ENCODE results near the gene KIF18B.

KIF18B gene

DNA sequence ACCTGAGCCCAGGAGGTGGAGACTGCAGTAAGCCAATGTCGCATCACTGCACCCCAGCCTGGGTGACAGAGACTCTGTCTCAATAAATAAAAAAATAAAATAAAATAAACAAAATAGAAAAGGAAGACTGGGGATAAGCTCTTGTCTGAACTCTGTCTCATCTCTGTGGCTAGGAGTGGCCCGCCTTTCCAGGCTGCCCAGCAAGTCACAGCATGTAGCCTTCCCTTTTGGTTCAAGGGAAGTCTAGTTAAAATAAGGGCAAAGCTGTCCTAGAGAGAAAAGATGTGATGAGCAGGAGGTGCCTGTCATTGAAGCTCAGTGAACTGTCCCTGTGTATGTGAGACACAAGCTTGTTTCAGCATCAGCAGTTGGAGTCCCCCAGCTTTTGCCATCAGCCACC is 29.6 kb downstream of the KIF18B start:
- no peak for DNase-seq (ENCODE audit: low read depth)

DNA sequence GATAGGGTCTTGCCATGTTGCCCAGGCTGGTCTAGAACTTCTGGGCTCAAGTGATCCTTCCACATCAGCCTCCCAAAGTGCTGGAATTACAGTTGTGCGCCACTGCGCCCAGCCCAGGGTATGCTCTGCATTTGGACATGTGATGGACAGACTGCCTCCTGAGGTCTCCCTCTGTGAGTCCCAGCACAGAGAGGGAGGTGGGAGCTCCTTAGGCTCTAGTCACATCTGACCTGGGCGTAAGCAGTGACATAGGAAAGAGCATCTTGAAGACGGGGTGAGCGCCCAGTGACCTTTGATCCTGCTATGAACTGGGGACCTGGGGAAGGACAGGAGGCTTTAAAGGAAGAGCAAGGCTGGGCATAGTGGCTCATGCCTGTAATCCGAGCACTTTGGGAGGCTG is 30.1 kb downstream of the KIF18B start:
- no peak for DNase-seq (ENCODE audit: low read depth)

DNA sequence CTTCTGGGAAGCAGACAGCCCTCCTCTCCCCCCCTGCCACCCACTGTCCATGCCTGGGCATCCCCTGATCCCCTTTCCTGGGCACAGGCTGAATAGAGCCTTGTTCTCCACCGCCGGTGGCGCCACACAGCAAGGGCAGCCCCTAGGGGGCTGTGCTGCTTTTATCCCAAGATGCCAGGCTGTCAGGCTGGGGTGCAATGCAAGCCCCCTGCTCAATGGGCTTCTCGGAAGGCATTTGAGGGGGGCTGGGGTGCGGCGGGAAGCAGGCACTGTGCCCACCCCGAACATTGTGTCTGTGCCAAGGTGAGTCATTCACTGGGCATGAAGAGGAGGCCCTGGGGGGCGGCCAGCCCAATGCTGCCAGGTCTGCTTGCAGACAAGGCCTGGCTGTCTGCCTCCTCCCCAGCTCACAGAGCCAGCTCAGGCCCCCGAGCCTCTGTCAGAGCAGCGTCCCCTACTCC is 30.8 kb downstream of the KIF18B start:
- DNase-seq (ENCODE audit: low read depth), result peak; percentile 50

DNA sequence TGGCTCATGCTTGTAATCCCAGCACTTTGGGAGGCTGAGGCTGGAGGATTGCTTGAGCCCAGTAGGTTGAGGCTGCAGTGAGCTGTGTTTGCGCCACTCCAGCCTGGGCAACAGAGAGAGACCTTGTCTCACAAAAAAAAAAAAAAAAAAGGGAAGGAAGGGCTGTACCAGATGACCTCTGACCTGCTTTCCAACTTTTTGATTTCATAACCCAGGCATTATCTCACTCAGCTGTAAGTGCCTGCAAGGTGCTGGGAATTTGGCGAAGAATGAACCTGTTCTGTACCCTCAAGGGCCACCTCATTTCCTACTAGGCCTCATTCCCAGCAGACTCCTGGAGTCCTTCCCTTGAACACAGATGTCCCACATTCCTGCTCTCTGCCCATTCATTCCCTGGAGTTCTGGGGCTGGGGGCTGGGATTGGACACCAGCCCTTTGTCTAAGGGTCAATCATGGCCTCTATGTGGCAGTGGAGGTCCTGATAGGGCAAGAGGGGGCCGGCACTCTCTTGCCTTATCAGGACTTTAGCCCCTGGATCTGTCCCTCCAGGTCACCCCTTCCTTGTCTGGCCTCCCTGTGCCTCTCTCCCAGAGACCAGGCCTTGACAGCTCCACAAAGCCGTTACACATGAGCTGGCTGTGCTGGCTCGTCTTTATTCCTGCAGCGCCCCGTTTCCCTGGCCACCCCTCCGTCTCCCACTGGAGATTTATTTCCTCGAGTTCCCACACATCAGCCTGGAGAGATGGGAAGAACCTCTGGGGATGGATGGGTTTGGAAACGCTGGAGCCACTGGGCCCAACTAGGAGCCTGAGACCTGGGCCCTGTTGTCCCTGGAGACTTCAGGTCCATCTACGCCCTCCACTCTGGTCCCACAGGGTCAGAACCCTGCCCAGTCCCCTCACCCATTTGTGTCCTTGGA is 31.5 kb downstream of the KIF18B start:
- DNase-seq (ENCODE audit: low read depth), result no peak

DNA sequence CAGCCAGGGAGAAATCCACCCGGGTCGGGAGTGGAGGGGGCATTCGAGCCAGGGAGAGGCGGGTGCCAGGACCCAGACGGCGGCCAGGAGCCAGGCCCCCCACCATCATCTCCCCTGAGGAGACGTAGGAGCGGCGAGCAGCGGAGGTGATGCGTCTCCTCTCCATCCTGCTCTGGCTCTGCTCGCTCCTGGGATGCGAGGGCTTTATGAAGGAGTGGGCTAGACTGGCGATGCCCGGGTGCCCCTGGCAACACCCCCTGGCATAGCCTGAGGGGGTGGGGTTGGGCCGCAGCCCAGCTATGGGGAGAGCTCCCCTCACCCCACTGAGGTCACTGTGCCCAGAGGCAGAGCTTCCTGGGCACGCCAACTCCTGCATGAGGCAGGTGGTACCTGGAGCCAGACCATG is 32.2 kb downstream of the KIF18B start, which contains the start of gene GFAP:
TSS of gene GFAP (minus strand) at position 180 of the 406 bp plus-strand sequence. CDS start at position 166, 14 bp downstream.
- DNase-seq (ENCODE audit: low read depth), result no peak

DNA sequence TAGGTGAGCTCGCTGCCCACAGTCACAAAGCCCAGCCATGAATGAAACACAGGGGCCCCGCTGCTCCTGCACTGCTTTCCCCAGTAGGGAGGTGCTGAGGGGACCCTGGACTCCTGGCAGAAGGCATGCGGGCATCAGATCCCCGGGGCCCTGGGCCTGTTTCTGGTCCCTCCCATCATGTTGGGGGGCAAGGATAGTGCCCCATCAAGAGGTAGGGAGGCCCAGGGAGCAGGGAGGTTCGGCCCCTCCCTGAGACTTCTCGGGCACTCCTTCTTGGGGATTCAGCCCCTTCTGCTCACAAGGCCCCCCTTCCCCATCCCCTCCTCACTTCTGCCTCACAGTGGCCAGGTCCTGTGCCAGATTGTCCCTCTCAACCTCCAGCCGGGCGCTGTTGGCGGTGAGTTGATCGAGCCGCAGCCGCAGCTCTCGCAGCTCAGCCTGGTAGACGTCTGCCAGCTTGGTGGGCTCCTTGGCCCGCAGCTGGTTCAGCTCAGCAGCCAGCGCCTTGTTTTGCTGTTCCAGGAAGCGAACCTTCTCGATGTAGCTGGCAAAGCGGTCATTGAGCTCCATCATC is 32.8 kb downstream of the KIF18B start:
- DNase-seq (ENCODE audit: low read depth), result no peak

DNA sequence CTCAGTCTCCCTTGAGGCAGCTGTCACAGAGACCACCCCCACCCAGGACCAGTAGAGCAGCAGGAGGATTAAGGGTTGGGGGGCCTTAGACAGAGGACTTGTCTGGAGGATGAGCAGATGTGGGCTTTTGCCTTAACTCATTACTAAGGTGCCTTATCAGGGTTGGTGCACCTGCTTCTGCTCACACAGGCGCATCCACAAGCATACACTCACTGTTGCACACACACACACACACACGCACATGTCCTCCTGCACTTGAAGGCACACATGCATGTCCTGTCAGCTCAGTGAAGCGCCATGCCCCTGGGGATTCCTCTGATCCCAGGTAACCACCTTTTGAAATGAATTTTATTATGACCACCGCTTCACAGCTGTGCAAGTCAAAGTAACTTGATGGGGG is 33.4 kb downstream of the KIF18B start:
- DNase-seq (ENCODE audit: low read depth), result no peak

DNA sequence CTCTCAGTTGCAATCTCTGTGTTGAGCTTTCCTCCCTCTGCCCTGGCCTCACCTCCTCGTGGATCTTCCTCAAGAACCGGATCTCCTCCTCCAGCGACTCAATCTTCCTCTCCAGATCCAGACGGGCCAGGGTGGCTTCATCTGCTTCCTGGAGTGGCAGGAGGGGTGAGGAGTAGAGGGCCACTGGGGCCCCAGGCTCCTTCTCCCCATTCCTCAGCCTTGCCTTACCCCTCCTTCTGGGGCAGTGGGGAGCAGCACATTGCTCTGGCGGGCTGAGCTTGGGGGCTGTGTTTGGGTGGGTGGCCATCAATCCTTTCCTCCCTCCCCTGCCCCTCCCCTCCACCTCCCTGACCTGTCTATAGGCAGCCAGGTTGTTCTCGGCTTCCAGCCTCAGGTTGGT is 33.9 kb downstream of the KIF18B start:
- no peak for DNase-seq (ENCODE audit: low read depth)

DNA sequence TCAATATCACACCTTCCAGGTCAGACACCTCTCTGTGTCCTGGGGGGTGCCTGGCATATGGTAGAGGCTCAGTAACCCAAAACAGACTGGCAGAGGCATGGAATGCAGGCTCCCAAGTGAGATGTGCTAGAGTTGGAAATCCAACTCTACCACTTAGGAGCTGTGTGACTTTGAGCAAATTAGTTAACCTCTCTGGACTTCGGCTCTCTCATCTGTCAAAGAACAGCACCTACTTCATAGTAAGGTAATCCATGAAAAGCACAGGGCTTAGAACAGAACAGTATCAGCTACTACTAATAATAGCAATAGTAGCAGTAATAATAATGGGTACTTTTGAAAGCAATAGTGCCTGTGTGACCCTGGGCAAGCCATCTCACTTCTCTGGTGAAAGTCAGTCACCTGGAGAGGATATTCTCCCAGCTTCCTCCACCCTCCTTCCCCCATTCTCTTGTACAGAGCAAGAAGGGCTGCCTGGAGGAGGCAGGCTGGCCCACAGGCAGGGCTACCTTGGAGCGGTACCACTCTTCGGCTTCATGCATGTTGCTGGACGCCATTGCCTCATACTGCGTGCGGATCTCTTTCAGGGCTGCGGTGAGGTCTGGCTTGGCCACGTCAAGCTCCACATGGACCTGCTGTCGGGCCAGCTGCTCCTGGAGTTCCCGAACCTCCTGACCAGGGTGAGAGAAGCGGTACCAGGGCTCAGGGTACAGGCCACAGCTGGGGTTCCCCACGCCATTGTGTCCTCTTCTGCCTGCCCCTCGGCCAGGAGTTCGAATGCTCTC is 34.6 kb downstream of the KIF18B start:
- DNase-seq (ENCODE audit: low read depth), result no peak

DNA sequence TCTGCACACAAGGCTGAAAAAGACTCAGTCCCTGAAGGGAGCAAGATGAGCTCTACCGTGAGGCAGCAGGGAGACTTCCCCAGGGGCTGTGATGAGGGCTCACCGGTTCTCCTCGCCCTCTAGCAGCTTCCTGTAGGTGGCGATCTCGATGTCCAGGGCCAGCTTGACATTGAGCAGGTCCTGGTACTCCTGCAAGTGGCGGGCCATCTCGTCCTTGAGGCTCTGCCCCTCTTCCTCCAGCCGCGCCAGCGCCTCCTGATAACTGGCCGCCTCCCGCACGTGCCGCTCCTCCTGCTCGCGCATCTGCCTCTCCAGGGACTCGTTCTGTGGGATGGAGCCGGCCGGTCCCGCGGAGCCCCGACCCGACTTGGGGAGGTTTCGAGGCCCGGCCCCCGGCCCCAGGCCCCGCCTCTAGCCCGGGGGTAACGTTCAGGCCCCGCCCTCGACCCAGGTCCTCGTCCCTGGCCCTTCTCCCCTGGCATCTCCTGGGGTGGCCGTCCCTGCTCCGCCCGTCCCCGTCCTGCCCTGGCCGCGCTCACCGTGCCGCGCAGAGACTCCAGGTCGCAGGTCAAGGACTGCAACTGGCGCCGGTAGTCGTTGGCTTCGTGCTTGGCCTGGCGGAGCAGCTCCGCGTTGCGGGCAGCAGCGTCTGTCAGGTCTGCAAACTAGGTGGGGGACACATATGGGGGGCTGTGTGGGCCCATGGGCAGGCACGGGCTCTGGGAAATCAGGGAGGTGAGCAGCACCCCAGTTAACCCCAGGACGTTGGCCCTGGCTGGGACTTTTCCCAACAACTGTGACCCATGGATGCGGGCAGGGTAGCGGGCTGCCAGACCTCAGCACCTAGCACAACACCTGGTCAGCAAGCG is 36.2 kb downstream of the KIF18B start:
- peak; percentile 63 for DNase-seq (ENCODE audit: low read depth)

DNA sequence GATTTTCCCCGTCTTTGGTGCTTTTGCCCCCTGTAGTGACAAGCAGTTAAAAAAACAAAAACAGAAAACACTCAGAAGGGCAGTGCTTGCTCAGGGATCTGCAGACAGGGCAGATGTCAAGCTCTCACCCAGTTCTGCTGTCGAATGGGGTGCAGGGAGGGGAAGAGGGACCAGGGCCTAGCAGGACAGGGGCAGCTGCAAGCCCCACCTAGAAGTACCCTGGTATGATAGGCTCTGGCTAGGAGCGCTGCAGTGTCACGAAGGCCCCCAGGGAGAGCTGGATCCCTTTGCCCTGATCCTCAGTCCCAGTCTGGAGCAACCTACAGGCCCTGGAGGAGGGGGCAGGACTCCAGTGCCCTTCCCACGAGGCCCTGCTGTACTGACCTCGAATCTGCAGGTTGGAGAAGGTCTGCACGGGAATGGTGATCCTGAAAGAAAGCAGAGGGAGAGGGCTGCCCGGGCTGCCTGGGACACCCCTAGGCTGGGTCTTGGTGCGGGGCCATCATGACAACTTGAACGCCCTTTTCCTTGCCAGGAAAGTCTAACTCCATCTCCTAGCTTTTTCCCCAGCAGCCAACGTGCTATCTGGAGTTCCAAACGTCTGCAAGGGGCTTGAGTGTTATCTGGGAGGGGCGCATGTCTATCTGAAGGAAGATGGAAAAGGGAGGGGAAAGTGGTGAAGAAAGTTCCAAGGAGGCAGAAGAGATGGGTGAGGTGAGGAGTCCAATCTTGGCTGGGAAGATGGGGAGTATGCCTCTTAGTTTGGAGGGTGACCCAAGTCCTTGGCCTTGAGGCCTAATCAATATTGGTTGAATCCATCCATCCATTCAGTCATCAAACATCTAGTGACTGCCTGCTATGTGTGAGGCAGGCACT is 37.1 kb downstream of the KIF18B start:
- no peak for DNase-seq (ENCODE audit: low read depth)

DNA sequence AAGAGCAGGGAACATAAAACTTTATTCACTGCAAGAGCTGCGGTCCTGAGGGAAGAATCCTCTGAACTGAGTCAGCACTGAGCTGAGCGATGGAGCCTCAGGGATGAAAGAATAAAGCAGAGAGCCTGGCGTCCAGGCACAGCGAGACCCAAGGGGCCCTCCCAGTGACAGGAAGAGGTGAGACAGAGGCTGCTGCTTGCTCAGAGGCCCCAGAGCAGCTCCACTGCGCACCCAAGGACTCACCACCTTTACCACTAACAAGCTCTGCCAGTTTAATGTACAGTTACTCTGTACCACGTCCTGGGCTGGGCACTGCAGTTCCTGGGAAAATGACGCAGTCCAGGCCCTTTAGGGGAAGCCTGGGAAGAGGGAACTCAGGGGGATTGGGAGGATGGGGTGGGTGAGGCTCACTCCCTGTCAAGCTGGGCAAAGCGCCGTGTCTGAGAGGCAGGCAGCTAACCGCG is 37.9 kb downstream of the KIF18B start:
- peak; percentile 95 for DNase-seq (ENCODE audit: low read depth)

DNA sequence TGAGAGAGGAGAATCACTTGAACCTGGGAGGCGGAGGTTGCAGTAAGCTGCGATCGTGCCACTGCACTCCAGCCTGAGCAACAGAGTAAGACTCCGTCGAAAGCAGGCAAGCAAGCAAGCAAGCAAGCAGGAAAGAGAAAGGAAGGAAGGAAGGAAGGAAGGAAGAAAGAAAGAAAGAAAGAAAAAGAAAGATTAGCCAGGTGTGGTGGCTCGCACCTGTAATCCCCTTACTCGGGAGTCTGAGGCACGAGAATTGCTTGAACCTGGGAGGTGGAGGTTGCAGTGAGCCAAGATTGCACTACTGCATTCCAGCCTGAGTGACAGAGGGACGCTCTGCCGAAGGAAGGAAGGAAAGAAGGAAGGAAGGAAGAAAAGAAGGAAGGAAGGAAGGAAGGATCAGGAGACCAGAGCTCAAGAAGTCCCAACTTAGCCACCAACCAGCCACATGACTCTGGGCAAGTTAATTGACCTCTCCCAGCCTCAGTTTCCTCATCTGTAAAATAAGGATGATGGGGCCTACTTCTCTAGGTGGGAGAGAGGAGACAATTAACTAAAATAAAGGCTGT is 38.7 kb downstream of the KIF18B start:
- DNase-seq (ENCODE audit: low read depth), result no peak

DNA sequence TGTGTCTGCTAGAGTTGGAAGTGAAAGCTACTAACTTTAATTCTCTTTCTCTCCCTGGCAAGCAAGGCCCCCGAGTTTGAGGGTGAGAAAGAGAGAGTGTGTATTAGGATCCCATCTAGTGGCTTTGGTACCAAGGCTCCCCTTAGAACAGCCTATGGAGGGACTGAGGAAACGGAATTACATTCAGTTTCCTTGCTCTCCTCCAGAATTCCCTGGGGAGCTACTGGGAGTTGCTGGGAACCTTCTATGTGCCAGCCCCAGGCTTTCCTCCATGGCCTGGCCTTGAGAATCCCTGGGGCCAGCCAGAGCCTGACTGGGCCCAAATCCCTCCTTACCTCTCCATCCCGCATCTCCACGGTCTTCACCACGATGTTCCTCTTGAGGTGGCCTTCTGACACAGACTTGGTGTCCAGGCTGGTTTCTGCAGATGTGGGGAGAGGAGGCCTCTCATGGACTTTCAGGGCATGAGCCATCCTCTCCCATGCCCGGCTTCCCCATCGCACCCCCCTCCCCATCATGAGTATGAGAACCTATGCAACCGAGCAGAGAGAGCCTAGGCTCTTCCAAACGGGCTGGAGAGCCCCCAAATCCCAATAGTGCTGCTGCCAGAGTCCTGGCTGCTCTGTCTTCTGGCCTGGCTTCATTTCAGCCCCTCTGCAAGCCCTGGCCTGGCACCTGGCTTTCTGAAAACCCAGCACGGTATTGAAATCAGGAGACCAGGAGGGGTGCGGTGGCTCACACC is 39.7 kb downstream of the KIF18B start:
- no peak for DNase-seq (ENCODE audit: low read depth)

DNA sequence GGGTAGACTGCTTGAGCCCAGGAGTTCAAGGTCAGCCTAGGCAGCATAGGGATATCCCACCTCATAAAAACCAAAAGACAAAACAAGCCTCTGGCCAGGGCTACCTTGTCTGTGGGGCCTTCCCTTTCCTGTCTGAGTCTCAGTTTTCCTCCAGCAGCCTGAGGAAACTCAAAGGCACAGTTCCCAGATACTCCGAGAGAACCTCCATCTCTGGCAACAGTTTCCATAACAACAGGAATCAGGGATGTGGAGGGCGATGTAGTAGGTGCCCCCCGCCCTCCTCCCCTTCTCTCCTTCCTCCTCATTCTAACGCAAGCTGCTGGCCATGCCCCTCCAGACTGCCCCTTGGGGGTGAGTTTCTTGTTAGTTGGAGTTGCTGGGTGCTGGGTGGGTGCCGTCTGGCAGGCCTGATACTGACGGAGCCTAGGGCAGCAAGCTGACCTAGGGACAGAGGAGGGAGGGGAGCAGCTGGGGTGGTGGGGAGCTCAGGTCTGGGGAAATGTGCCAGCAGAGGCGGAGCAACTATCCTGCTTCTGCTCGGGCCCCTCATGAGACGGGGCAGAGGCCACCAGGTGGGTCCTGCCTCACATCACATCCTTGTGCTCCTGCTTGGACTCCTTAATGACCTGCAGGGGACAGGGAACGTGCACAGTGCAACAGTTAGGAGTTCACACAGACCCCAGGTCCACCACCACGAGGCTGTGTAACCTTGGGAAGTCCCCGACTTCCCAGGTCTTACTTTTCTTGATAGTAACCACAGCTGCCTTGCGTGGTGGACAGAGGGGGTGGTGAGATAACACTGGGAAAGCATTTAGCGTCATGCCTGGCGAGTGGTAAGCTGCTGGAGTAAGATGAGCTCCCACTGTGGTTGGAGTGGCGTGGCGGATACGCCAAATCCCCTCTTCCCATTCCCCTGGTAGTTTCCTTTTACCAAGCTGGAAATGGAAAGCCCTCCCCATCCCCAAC is 40.5 kb downstream of the KIF18B start:
- no peak for DNase-seq (ENCODE audit: low read depth)

DNA sequence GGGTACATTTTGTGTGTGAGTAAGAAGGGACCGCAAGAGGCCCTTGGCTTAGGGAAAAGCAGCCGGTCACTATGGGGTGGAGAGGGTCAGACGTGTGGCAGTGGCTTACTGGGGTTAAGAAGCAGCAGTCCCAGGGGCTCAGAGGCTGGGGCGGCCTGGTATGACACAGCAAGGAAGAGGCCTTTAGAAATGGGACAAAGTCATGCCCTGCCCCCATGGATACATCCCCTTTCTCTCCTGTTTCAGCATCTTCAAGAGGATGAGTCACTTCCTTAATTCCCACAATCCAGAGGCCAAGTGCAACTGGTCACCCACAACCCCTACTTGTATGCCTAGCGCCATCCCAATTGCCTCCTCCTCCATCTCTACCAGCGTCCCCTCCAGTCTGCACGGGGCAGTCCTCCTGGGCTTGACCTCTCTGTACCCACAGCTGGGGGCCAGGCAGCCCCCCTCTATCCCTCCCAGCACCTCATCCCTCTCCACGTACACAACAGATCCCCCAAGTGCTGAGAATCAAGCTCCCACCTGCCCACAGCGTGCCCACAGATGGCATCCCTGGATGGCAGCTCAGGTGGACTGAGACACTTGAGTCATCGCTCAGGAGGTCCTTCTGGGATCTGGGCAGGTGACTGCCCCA is 41.4 kb downstream of the KIF18B start:
- DNase-seq (ENCODE audit: low read depth), result peak; percentile 98
